T-helper 1 cell treated with Interleukin-12 subunit alpha and Interleukin-12 subunit beta and Interleukin-4 antibody, amounts not matched to agents 30 ng/mL and 1 ng/mL, for 36 hours (primary cell): ENCODE results near the gene ZNF234. TPM values are rescaled to one million over a fixed set of nuclear protein-coding genes. Genes with fewer than 3 reads are reported as not detected.
"Not testable (repeated sequence)": the region's sequence is repeated elsewhere in the genome, so short reads cannot be mapped to it uniquely, and the experiment has no call there.

ENCODE experiments used
- intact Hi-C: fragments of 100-400 bp; cut with micrococcal nuclease; formaldehyde crosslinking; loops from one replicate; pipeline ENCODE4 v1.15.1; 2024
- total RNA-seq: library from RNA; stranded (reverse); gene quantifications from 2 replicates; pipeline ENCODE4 v1.2.3, GENCODE V29; 2022

ZNF234 gene
- total RNA-seq, 1 donor from 2014 or later = 11.7 TPM

DNA sequence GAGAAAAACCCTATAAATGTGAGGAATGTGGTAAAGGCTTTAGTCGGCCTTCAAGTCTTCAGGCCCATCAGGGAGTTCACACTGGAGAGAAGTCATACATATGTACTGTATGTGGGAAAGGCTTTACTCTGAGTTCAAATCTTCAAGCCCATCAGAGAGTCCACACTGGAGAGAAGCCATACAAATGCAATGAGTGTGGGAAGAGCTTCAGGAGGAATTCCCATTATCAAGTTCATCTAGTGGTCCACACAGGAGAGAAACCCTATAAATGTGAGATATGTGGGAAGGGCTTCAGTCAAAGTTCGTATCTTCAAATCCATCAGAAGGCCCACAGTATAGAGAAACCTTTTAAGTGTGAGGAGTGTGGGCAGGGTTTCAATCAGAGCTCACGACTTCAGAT lies 35.2 kb downstream of the ZNF234 start:
- intact Hi-C loops = no loop called here

DNA sequence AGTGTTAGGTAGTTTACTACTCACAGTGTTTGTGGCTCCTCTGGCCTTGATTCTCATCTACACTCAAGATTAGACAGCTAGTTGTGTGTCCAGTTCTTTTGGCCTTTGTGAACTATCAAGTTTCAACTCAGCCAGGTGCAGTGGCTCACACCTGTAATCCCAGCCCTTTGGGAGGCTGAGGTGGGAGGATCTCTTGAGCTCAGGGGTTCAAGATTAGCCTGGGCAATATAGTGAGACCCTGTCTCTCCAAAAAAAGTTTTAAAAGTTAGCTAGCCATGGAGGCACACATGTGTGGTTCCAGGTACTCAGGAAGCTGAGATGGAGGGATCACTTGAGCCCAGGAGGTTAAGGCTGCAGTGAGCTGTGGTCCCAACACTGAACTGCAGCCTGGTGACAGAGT lies 39.6 kb downstream of the ZNF234 start:
- intact Hi-C loops = no loop called here

- intact Hi-C loops = no loop called here
These were observed 40.8 kb downstream of the ZNF234 start for GRCh38 chr19:44182145-44182544.

- intact Hi-C loops = no loop called here
These were observed 48.7 kb downstream of the ZNF234 start for GRCh38 chr19:44190020-44190419.

GRCh38 chr19:44192127-44192526 lies 50.8 kb downstream of the ZNF234 start:
- intact Hi-C loops = no loop called here

- intact Hi-C loops = no loop called here
These were observed 55.4 kb downstream of the ZNF234 start for GRCh38 chr19:44196772-44197171.

GRCh38 chr19:44202470-44202869 lies 61.1 kb downstream of the ZNF234 start:
- intact Hi-C loops = no loop called here

DNA sequence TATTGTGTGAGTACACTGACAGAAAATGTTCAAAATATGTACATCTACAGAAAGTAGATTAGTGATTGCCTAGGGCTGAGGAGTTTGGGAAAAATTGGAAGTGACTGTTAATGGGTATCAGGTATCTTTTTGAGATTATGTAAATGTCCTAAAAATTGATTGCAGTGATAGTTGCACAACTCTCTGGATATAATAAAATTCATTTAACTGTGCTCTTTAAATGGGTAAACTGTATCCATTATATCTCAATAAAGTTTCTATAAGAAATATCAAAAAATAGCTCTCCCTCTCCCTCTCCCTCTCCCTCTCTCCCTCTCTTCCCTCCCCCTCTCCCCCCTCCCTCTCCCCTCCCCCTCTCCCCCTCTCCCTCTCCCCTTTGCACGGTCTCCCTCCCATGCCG lies 61.6 kb downstream of the ZNF234 start:
- intact Hi-C loops = no loop called here

DNA sequence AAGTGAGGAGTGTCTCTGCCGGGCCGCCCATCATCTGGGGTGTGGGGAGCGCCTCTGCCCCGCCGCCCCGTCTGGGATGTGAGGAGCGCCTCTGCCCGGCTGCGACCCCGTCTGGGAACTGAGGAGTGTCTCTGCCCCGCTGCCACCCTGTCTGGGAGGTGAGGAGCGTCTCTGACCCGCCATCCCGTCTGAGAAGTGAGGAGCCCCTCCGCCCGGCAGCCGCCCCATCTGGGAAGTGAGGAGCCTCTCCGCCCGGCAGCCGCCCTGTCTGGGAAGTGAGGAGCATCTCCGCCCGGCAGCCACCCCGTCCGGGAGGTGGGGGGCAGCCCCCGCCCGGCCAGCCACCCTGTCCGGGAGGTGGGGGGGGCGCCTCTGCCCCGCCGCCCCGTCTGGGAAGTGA lies 62.5 kb downstream of the ZNF234 start:
- intact Hi-C loops = not testable (repeated sequence)

GRCh38 chr19:44204772-44205171 lies 63.4 kb downstream of the ZNF234 start:
- intact Hi-C loops = no loop called here

DNA sequence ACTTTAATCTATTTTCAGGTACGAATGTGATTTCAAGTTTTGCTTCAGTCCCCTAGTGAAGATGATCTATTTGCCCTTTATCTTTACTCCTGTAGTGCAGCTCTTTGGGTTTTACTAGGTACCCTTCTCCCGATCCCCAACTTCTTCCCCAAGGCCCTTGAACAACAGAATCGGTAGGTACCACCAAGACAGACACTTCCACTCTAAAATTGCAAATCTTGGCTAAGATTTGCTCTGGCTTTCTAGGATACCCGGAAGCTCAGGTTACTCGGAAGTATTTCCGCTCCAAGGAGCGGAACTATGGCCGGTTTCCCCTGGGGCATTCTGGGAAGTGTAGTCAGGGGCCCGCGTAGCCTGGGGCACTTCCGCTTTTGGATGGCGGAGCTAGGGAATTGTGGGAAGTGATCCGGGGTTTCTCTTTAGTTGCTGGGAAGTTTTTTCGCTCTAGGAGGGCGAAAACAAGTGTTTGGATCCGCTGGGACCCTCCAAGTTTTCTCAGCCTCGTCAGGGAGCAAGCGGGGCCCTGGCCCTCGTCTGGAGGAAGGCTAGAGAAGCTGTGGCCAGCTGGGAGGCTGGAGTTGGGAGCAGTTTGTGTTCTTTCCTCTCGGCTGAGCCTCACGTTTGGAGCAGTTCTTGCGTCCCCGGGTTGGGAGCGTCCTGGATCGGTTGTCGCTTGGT lies 65.9 kb downstream of the ZNF234 start:
- intact Hi-C loops = loop anchor here (1.0 to 2.0 kb wide), 6 partner anchors 42 to 293 kb away; partner anchors contain the start of genes ZNF180, ZNF222, ZNF224 and ZNF226

Other genes starting within 250 kb of the ZNF234 start
- 17.9 and 19.9 TPM in 2 replicates for gene ZNF45, start 206.3 kb upstream of the ZNF234 start, total RNA-seq
- gene ZNF221, start 190.3 kb upstream of the ZNF234 start, total RNA-seq = 0.61 and 0.76 TPM in 2 replicates
- 5.8 and 7.8 TPM in 2 replicates for gene ZNF155, start 157.4 kb upstream of the ZNF234 start, total RNA-seq
- 5.6 and 6.2 TPM in 2 replicates for gene ZNF230, start 138.6 kb upstream of the ZNF234 start, total RNA-seq
- 2.2 and 3.7 TPM in 2 replicates for gene ZNF222, start 116.2 kb upstream of the ZNF234 start, total RNA-seq
- not detected in 2 replicates for gene ZNF223, start 89.5 kb upstream of the ZNF234 start, total RNA-seq
- 2.0 and 2.2 TPM in 2 replicates for gene ZNF284, start 69.4 kb upstream of the ZNF234 start, total RNA-seq
- gene ZNF224, start 47.2 kb upstream of the ZNF234 start, total RNA-seq = 34.9 and 36.2 TPM in 2 replicates
- 4.6 and 5.2 TPM in 2 replicates for gene ZNF225, start 28.2 kb upstream of the ZNF234 start, total RNA-seq
- 20.0 and 20.6 TPM in 2 replicates for gene ZNF226, start 23.5 kb downstream of the ZNF234 start, total RNA-seq
- 30.3 and 30.4 TPM in 2 replicates for gene ZNF227, start 71.0 kb downstream of the ZNF234 start, total RNA-seq
- 0.37 and 0.59 TPM in 2 replicates for gene ZNF233, start 118.3 kb downstream of the ZNF234 start, total RNA-seq
- 5.8 and 6.5 TPM in 2 replicates for gene ZNF235, start 163.5 kb downstream of the ZNF234 start, total RNA-seq
- gene ZNF112, start 215.1 kb downstream of the ZNF234 start, total RNA-seq = not detected in 2 replicates